Adipocyte (in vitro differentiated cells): ENCODE measurements around the gene MDN1.

Source experiments
- DNase-seq: peaks from one replicate; pipeline ENCODE4 v3.0.0-alpha.2; 2015; ENCODE audit warnings: low read depth
- H3K27me3 ChIP-seq: replicated peaks from 2 replicates; pipeline ENCODE4 v1.7.0; 2013; ENCODE audit warnings: mild to moderate bottlenecking, low read length, moderate library complexity; ENCODE audit not compliant: control insufficient read depth, insufficient read depth
- H3K36me3 ChIP-seq: 2 replicates; pipeline ENCODE4 v1.7.0; 2013; ENCODE audit warnings: low read length, mild to moderate bottlenecking, moderate library complexity; ENCODE audit not compliant: control insufficient read depth, insufficient read depth, severe bottlenecking
- H3K4me1 ChIP-seq: 2 replicates; pipeline ENCODE4 v1.7.0; 2013; ENCODE audit warnings: mild to moderate bottlenecking, low read length, moderate library complexity; ENCODE audit not compliant: control insufficient read depth, insufficient read depth
- H3K4me3 ChIP-seq: 2 replicates; pipeline ENCODE4 v1.7.0; 2013; ENCODE audit warnings: mild to moderate bottlenecking, low read length, moderate library complexity
- H3K9ac ChIP-seq: 2 replicates; pipeline ENCODE4 v1.7.0; 2013; ENCODE audit warnings: mild to moderate bottlenecking, low read length, moderate library complexity
- H3K9me3 ChIP-seq: 2 replicates; pipeline ENCODE4 v1.7.0; 2013; ENCODE audit warnings: mild to moderate bottlenecking, low read length, moderate library complexity; ENCODE audit not compliant: control insufficient read depth

The MDN1 gene

DNA sequence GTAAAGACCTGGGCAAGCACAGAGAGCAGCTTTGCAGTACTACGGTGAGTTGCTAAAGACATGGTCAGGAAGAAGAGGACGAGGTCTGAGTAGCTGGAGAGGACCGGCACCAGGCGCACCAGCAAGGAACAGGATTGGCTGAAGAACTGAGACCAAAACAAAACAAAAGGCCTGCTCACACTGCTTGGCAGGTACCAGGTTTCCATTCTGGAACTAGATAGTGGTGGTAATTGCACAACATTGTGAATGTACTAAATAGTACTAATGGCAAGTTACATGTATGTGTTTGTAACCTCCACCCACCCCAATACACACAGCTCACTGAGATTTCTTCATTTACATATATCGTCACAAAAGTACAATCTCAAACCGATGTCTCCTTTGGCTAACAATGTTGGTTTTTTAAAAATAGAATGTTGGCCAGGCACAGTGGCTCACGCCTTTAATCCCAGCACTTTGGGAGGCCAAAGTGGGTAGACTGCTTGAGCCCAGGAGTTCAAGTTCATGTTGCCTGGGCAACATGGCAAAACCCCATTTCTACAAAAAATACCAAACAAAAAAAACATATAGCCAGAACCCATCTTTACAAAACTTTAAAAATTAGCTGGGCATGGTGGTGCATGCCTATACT is 148.5 kb downstream of the MDN1 start:
- H3K27me3 ChIP-seq = no peaks in the 10 kb centered on the region
- H3K9me3 ChIP-seq = no peaks in the 10 kb centered on the region
- H3K4me1 ChIP-seq = peaks cover 4% of the 10 kb centered on the region
- DNase-seq = no peak
- peaks cover 75% of the 10 kb centered on the region for H3K36me3 ChIP-seq
- H3K9ac ChIP-seq = no peak overlapping the region
- no peak overlapping the region for H3K4me3 ChIP-seq

DNA sequence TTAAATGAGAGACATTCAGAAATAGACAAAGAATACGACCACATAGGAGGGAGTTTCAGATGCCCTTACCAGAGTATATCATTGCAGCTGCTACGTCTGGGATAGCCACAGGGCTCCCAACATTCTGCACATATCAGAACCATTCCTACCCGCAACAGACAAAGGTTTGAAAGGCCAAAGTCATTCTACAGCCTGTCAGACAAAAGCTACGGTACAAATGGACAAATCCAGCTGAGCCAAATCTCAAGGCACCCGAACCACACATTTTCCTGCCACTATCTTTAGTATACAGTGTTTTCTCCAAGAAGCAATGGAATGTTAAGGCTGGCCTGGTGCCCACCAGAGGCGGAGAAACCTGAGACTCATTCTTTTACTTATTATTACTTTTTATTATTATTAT is 150.6 kb downstream of the MDN1 start:
- Histone ChIP-seq H3K9me3 (no peaks in the 10 kb centered on the region), H3K36me3 (peaks cover 70% of the 10 kb centered on the region), H3K4me1 (no peaks in the 10 kb centered on the region), H3K27me3 (no peaks in the 10 kb centered on the region), H3K4me3 (no peak overlapping the region), H3K9ac (no peak overlapping the region)
- no peak for DNase-seq

DNA sequence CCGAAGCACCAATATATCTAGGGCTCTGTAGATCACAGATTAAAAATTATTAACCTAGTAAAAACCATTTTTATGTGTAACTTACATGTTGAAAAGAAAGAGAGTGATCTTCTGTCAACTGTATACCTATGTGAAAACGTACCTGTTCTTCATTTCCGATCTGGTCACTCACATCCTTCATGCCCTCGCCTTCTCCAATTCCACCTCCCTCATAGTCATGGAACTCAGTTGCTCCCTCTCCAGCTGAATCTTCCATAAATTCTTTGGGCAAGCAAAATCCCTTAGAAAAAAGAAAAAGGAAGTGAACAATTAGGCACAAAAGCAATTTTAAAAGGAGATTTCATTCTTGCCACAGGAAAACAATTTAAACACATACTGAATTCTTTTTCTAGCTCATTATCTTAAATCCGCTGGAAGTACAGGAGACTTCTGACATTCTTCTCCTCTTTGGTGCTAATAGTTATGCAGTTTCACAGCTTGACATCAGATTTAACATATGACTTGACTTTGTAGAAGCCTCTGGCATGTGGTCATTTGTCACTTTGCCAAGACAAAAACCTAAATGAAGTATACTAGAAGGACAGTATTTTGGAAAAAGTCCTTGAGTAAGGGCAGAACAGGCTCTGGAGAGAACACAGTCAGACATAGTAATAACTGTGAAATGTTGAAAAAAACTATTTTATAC is 151.6 kb downstream of the MDN1 start:
- DNase-seq = peak; percentile 22
- H3K27me3 ChIP-seq = no peaks in the 10 kb centered on the region
- H3K4me1 ChIP-seq = no peaks in the 10 kb centered on the region
- H3K4me3 ChIP-seq = no peak overlapping the region
- H3K36me3 ChIP-seq = peaks cover 72% of the 10 kb centered on the region
- H3K9me3 ChIP-seq = no peaks in the 10 kb centered on the region
- H3K9ac ChIP-seq = no peak overlapping the region

DNA sequence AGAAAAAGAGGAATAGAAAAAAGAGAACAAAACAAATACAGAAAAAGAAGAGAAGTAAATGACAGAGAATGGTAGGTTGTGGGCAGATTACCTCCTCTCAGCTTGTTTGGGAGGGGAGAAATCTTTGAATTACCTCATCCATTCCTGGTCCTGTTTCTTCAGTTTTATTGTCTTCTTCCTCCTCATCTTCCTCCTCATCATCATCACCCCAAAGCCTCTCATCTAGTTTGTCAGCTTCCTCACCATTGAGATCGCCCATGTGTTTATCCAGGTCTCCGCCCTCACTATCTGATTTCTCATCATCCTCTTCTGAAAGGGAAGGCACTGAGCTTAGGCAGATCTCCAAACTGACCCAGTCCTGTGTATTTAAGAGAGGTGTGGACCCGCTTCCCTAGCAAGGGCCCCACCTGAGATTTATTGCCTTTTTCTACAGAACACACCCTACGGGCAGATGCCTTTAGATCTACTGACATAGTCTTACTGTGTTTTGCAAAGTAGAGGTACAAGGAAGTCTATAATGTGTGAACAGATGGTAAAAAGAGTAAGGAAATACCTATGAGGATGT is 156.9 kb downstream of the MDN1 start:
- H3K27me3 ChIP-seq = no peaks in the 10 kb centered on the region
- no peak overlapping the region for H3K4me3 ChIP-seq
- H3K9me3 ChIP-seq = no peaks in the 10 kb centered on the region
- no peaks in the 10 kb centered on the region for H3K4me1 ChIP-seq
- DNase-seq = no peak
- H3K36me3 ChIP-seq = peaks cover 85% of the 10 kb centered on the region
- H3K9ac ChIP-seq = no peak overlapping the region

DNA sequence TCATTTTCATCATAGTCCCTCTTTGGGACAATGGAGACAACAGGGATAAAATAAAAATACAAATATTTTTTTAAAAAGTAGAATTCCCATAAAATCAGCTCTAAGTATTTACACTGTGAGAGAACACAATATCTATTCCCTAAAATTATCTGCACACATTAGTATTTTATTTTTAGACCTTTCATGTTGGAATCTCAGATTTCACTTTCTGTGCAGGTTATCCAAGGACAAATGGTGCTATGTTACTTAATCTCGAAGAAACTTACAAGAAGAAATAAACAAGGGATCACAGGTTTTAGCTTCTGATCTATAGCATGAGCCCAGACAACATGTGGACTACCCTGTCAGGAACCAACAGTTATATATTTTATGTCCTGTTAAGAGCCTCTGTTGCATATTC is 158.0 kb downstream of the MDN1 start:
- Histone ChIP-seq H3K36me3 (peaks cover 85% of the 10 kb centered on the region), H3K4me1 (no peaks in the 10 kb centered on the region)
- no peak for DNase-seq

DNA sequence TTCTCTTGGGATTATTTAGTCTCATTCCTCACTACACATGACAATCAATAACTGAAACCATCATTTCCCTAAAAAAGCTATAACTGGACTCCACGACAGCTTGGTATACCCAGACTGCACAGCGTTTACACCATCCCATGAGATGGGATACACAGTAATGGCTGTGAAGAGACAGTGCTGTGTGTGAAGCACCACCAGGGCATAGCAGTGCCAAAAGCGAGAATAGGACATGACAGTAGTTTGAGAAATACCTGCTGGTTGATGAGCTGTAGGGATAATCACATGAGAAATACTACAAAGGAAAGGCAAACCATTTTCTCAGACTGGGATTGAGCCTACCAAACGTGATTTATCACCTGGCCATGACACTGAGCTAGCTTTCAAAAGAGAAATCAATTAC is 158.6 kb downstream of the MDN1 start:
- no peak for DNase-seq
- Histone ChIP-seq H3K27me3 (no peaks in the 10 kb centered on the region), H3K9me3 (no peaks in the 10 kb centered on the region), H3K4me3 (no peak overlapping the region), H3K36me3 (peaks cover 88% of the 10 kb centered on the region), H3K4me1 (no peaks in the 10 kb centered on the region), H3K9ac (no peak overlapping the region)

More for the DNA sequence above, 158.0 kb downstream of the MDN1 start:
- Histone ChIP-seq H3K9me3 (no peaks in the 10 kb centered on the region), H3K4me3 (no peak overlapping the region), H3K27me3 (no peaks in the 10 kb centered on the region), H3K9ac (no peak overlapping the region)

DNA sequence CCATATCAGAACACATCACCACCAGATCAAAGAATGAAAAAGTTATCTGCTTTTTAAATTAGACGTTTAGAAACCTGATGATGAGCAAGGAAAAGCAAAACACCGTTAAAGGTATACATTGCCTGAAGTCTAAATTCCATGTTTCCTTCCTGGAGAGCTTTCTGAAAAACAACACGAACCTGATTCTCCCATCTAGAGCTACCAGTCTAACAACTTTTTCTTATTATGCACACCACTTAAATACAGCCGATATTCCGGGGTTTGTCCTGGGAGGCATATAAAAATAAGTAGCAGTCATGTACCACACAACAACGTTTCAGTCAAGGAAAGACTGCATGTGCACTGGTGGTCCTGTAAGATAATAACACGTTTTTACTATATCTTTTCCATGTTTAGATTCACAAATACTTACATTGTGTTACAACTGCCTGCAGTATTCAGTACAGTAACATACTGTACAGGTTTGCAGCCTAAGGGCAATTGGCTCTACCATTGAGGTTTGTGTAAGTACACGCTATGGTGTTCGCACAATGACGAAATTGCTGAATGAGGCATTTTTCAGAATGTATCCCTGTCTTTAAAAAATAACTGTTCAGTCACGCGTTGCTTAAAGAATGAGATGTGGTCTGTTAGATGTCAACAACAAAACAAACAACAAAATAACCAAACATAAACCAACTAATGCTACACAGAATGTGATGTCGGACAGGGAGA is 162.0 kb downstream of the MDN1 start:
- Histone ChIP-seq H3K4me3 (no peak overlapping the region), H3K27me3 (no peaks in the 10 kb centered on the region), H3K9me3 (no peaks in the 10 kb centered on the region), H3K4me1 (no peaks in the 10 kb centered on the region), H3K9ac (no peak overlapping the region), H3K36me3 (peaks cover 92% of the 10 kb centered on the region)
- no peak for DNase-seq

DNA sequence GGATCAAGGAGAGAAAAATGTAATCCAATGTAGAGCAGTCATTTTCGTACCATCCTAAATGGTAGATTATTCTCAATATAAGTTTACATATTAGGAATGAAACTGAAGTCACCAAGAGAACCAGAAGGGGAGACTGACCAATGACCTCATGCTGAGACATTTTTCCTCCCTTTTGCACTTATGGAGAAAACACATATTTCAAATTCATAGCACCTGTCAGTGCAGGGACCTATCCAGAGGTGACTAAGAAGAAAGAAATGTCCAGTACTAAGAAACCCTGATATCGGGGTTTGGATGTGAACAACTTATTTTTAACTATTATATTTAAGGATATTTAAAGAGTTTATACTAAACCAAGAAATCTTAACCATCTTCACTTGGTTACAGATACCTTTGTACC is 164.5 kb downstream of the MDN1 start:
- Histone ChIP-seq H3K27me3 (no peaks in the 10 kb centered on the region), H3K4me1 (no peaks in the 10 kb centered on the region), H3K36me3 (peaks cover 87% of the 10 kb centered on the region), H3K9me3 (no peaks in the 10 kb centered on the region), H3K4me3 (no peak overlapping the region), H3K9ac (no peak overlapping the region)
- DNase-seq = no peak

DNA sequence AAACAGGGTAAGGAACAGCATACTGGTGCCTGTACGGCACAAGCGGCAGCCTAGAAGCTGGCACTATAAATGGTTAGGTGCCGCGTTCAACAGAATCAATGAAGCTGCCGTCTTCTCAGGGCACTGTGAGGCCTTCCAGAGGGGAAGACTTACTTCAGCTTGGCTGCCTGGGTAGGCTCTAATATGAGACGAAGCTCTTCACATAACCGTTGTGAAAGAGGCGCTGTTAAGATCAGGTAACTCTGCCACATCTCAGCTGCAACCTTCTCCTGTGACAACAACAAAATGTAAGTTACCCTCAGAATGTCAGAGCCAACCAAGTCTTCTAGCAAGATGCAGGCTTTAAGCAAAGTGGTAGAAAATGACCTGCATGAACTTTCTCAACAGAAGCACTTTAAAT is 169.0 kb downstream of the MDN1 start:
- Histone ChIP-seq H3K9ac (no peak overlapping the region), H3K4me1 (no peaks in the 10 kb centered on the region), H3K36me3 (peaks cover 90% of the 10 kb centered on the region), H3K9me3 (no peaks in the 10 kb centered on the region), H3K27me3 (no peaks in the 10 kb centered on the region), H3K4me3 (no peak overlapping the region)
- DNase-seq = no peak

DNA sequence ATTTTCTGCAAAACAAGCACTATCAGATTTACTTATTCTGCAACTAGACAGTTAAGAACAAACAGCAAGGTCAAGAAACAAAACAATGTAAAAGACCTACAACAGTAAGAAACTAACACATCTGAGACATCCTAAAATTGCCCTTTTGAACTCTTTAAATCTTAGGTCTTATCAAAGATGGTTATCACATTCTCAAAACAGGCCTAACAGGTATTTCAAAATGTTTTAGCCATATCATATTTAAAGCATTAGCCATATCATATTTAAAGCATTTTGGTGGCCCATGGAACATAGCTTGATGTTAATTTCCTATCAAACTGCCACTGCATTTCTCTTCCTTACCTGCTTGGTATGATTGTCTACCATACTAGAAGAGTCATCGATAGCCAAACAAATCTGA is 169.9 kb downstream of the MDN1 start:
- Histone ChIP-seq H3K36me3 (peaks cover 86% of the 10 kb centered on the region), H3K4me3 (no peak overlapping the region), H3K27me3 (no peaks in the 10 kb centered on the region), H3K9ac (no peak overlapping the region), H3K9me3 (no peaks in the 10 kb centered on the region), H3K4me1 (no peaks in the 10 kb centered on the region)
- no peak for DNase-seq

DNA sequence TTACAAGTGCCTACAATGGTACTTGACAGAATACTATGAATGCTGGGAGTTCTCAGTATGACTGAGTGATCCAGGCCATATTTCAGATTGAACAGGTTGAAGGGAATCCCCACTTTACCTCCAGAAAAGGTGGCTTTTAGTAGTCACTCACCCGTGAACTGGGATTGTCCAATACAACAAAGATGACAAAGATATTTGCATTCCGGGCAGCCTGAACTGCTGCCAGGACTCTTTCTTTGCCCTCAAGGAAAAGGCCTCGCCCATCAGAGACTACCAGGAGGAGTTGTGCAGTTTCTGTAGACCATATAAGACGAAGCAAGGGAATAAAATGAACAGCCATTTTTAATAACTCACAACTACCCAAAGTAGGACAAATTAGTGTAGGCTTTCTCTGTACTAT is 174.7 kb downstream of the MDN1 start:
- H3K4me3 ChIP-seq = no peak overlapping the region
- peaks cover 64% of the 10 kb centered on the region for H3K36me3 ChIP-seq

More for the DNA sequence above, 174.7 kb downstream of the MDN1 start:
- Histone ChIP-seq H3K27me3 (no peaks in the 10 kb centered on the region), H3K9ac (no peak overlapping the region), H3K9me3 (no peaks in the 10 kb centered on the region), H3K4me1 (peaks cover 7% of the 10 kb centered on the region)
- DNase-seq = no peak
